NB4 (cell line): ENCODE data around the gene MIDN.

Experiments
- CTCF ChIP-seq: IDR thresholded peaks from one replicate; pipeline ENCODE4 v1.5.1; 2012; ENCODE audit warnings: low read depth, low read length
- POLR2A ChIP-seq: IDR thresholded peaks from 2 replicates; pipeline ENCODE4 v1.6.1; 2011; ENCODE audit warnings: mild to moderate bottlenecking; ENCODE audit not compliant: insufficient read length; ENCODE audit errors: extremely low read depth

GRCh38 chr19:1258163-1258492 lies 9.7 kb downstream of the MIDN start:
- TF ChIP-seq POLR2A: no peak
- no peak for TF ChIP-seq CTCF
